H1 (cell line): ENCODE measurements around the gene F7. TPM values are rescaled to one million over a fixed set of nuclear protein-coding genes. Genes with fewer than 3 reads are reported as not detected.
A peak's percentile ranks its signal among the peaks of the same experiment; 100 is the strongest.

Experiments used
- CTCF ChIA-PET: fragments of 300-600 bp; sonication (Branson Sonifier 250); formaldehyde crosslinking; loops from one replicate; lab custom pipeline; 2021; ENCODE audit not compliant: partially characterized antibody; lab: Charles Lee
- POLR2A ChIA-PET: fragments of 300-600 bp; sonication (Branson Sonifier 250); formaldehyde crosslinking; loops from one replicate; lab custom pipeline; 2021; ENCODE audit warnings: inconsistent platforms; ENCODE audit not compliant: partially characterized antibody; lab: Charles Lee
- DNase-seq, 2 experiments: peaks; one replicate each; pipeline versions ENCODE4 v3.0.0 to v3.0.0-alpha.2; 2010 to 2022; ENCODE audit warnings: low spot score in 2 of 2, low read depth in 1 of 2, mixed read lengths in 1 of 2
- FAIRE-seq: peaks from 2 replicates; lab custom pipeline; 2011; peaks lifted over from hg19 to GRCh38; lab: Jason Lieb, UNC
- H2AFZ ChIP-seq: 2 replicates; pipeline ENCODE4 v1.8.1; 2012; ENCODE audit warnings: low read length, inconsistent platforms
- H2AK5ac ChIP-seq: 2 replicates; pipeline ENCODE4 v1.6.1; 2013; ENCODE audit warnings: low read depth, low read length
- H2BK120ac ChIP-seq: replicated peaks from 2 replicates; pipeline ENCODE3; 2013; ENCODE audit warnings: low read depth, low read length, inconsistent platforms
- H2BK12ac ChIP-seq: 2 replicates; pipeline ENCODE4 v1.6.1; 2013; ENCODE audit warnings: low read depth, low read length
- H2BK15ac ChIP-seq: 2 replicates; pipeline ENCODE4 v1.6.1; 2013; ENCODE audit warnings: low read length
- H2BK20ac ChIP-seq: 2 replicates; pipeline ENCODE4 v1.6.1; 2013; ENCODE audit warnings: low read length
- H2BK5ac ChIP-seq: 2 replicates; pipeline ENCODE4 v1.6.1; 2013; ENCODE audit warnings: low read depth, low read length
- H3K14ac ChIP-seq: 2 replicates; pipeline ENCODE4 v1.6.1; 2013; ENCODE audit warnings: inconsistent platforms; ENCODE audit not compliant: insufficient read length
- H3K18ac ChIP-seq: 2 replicates; pipeline ENCODE4 v1.6.1; 2013; ENCODE audit warnings: low read length; ENCODE audit errors: extremely low read depth
- H3K23ac ChIP-seq: 2 replicates; pipeline ENCODE4 v1.6.1; 2013; ENCODE audit warnings: inconsistent platforms; ENCODE audit not compliant: insufficient read length
- H3K23me2 ChIP-seq: 2 replicates; pipeline ENCODE4 v1.6.1; 2013; ENCODE audit warnings: low read depth, low read length
- H3K27ac ChIP-seq: 2 replicates; pipeline ENCODE4 v1.6.1; 2011; ENCODE audit warnings: low read depth, low read length, inconsistent platforms
- H3K27me3 ChIP-seq, 4 experiments: replicated peaks in 1 of 4; 1 replicate in 1 of 4; 2 replicates in 3 of 4; pipeline versions ENCODE4 v1.6.1 to v1.8.1; 2011 to 2013; ENCODE audit warnings: low read length in 3 of 4, mild to moderate bottlenecking in 3 of 4, inconsistent platforms in 2 of 4, mixed read lengths in 2 of 4, moderate library complexity in 1 of 4; ENCODE audit not compliant: control insufficient read depth in 3 of 4, insufficient read depth in 3 of 4; ENCODE audit errors: extremely low read depth in 1 of 4
- H3K36me3 ChIP-seq, 4 experiments: 2 replicates each; pipeline versions ENCODE4 v1.6.1 to v1.8.1; 2011 to 2013; ENCODE audit warnings: mild to moderate bottlenecking in 4 of 4, low read length in 3 of 4, moderate library complexity in 2 of 4, control low read depth in 1 of 4, inconsistent platforms in 1 of 4; ENCODE audit not compliant: insufficient read depth in 4 of 4, control insufficient read depth in 2 of 4
- H3K4ac ChIP-seq: replicated peaks from 2 replicates; pipeline ENCODE3; 2013; ENCODE audit warnings: low read length, low read depth, mixed read lengths, inconsistent platforms; ENCODE audit not compliant: insufficient read length
- H3K4me1 ChIP-seq, 4 experiments: replicated peaks in 1 of 4; 1 replicate in 1 of 4; 2 replicates in 3 of 4; pipeline versions ENCODE4 v1.6.1 to v1.8.1; 2011 to 2013; ENCODE audit warnings: low read length in 3 of 4, inconsistent platforms in 2 of 4, mixed read lengths in 1 of 4; ENCODE audit not compliant: insufficient read depth in 4 of 4, control insufficient read depth in 3 of 4
- H3K4me2 ChIP-seq, 2 experiments: 2 replicates each; pipeline versions ENCODE4 v1.6.1 to v1.8.1; 2011 to 2013; ENCODE audit warnings: low read depth in 2 of 2, low read length in 2 of 2, control low read depth in 1 of 2, inconsistent platforms in 1 of 2, mild to moderate bottlenecking in 1 of 2; ENCODE audit not compliant: insufficient read depth in 1 of 2
- H3K4me3 ChIP-seq, 4 experiments: fragments of 200-600, 300-600 bp in 1 of 4; sonication (generic), shearing (Covaris generic), sonication (Bioruptor Twin) in 1 of 4; 2 replicates each; pipeline versions ENCODE4 v1.5.1 to v1.8.1; 2011 to 2016; ENCODE audit warnings: low read length in 4 of 4, low read depth in 3 of 4, control low read depth in 2 of 4, inconsistent platforms in 2 of 4, mild to moderate bottlenecking in 2 of 4, mixed read lengths in 1 of 4, moderate library complexity in 1 of 4; ENCODE audit not compliant: insufficient read depth in 2 of 4; ENCODE audit errors: extremely low read depth in 1 of 4
- H3K56ac ChIP-seq: replicated peaks from 2 replicates; pipeline ENCODE3; 2013; ENCODE audit warnings: low read depth, mild to moderate bottlenecking, mixed read lengths, low read length, inconsistent platforms; ENCODE audit not compliant: insufficient read length
- H3K79me1 ChIP-seq: 2 replicates; pipeline ENCODE4 v1.6.1; 2013; ENCODE audit warnings: low read depth, low read length, control low read depth
- H3K79me2 ChIP-seq, 2 experiments: 2 replicates each; pipeline versions ENCODE4 v1.6.1 to v1.8.1; 2012 to 2013; ENCODE audit warnings: low read length in 2 of 2, mild to moderate bottlenecking in 2 of 2, inconsistent platforms in 1 of 2; ENCODE audit not compliant: insufficient read depth in 2 of 2, control insufficient read depth in 1 of 2
- H3K9ac ChIP-seq, 4 experiments: replicated peaks in 1 of 4; 1 replicate in 1 of 4; 2 replicates in 3 of 4; pipeline versions ENCODE4 v1.6.1 to v1.8.1; 2011 to 2013; ENCODE audit warnings: low read depth in 3 of 4, low read length in 3 of 4, control low read depth in 2 of 4, mild to moderate bottlenecking in 2 of 4, moderate library complexity in 2 of 4, inconsistent platforms in 1 of 4; ENCODE audit errors: extremely low read depth in 1 of 4
- H3K9me3 ChIP-seq, 2 experiments: 2 replicates each; pipeline versions ENCODE4 v1.6.1 to v1.8.1; 2012 to 2013; ENCODE audit warnings: mild to moderate bottlenecking in 2 of 2, moderate library complexity in 2 of 2, control low read depth in 1 of 2, inconsistent platforms in 1 of 2, low read depth in 1 of 2, low read length in 1 of 2, mixed read lengths in 1 of 2; ENCODE audit not compliant: insufficient read depth in 2 of 2
- H4K20me1 ChIP-seq, 2 experiments: replicated peaks in 1 of 2; 2 replicates each; pipeline versions ENCODE3 to v1.8.1; 2011 to 2013; ENCODE audit warnings: inconsistent platforms in 2 of 2, low read length in 2 of 2, mild to moderate bottlenecking in 1 of 2; ENCODE audit not compliant: insufficient read depth in 2 of 2, control insufficient read depth in 1 of 2
- H4K5ac ChIP-seq: 2 replicates; pipeline ENCODE4 v1.6.1; 2013; ENCODE audit warnings: low read length, low read depth, mixed read lengths, inconsistent platforms; ENCODE audit not compliant: insufficient read length
- H4K8ac ChIP-seq: 2 replicates; pipeline ENCODE4 v1.8.0; 2013; ENCODE audit warnings: mild to moderate bottlenecking, moderate library complexity, low read length, inconsistent platforms; ENCODE audit not compliant: insufficient read depth; ENCODE audit errors: extremely low read depth
- H4K91ac ChIP-seq: replicated peaks from 2 replicates; pipeline ENCODE3; 2013; ENCODE audit warnings: low read length, mixed read lengths, inconsistent platforms; ENCODE audit not compliant: insufficient read length
- CREB1 ChIP-seq: IDR thresholded peaks from 2 replicates; pipeline ENCODE4 v1.6.1; 2012; ENCODE audit warnings: inconsistent platforms
- CTBP2 ChIP-seq: IDR thresholded peaks from 2 replicates; pipeline ENCODE4 v1.7.0; 2011; ENCODE audit warnings: borderline replicate concordance, mild to moderate bottlenecking, moderate library complexity, mixed read lengths, low read length; ENCODE audit not compliant: insufficient read depth, insufficient read length
- FOSL1 ChIP-seq: IDR thresholded peaks from 2 replicates; pipeline ENCODE4 v1.6.1; 2011; ENCODE audit warnings: mild to moderate bottlenecking, low read depth, low read length, moderate library complexity; ENCODE audit not compliant: insufficient read depth
- JUND ChIP-seq: IDR thresholded peaks from 2 replicates; pipeline ENCODE4 v1.6.1; 2011; ENCODE audit warnings: mild to moderate bottlenecking, improper control_type of control experiment, low read length
- SIN3A ChIP-seq, 2 experiments: IDR thresholded peaks in 1 of 2; conservative IDR thresholded peaks in 1 of 2; 2 replicates each; pipeline ENCODE4 v1.6.1; 2011 to 2012; ENCODE audit warnings: low read length in 2 of 2, improper control_type of control experiment in 1 of 2, low read depth in 1 of 2, mild to moderate bottlenecking in 1 of 2
- TAF1 ChIP-seq: IDR thresholded peaks from 2 replicates; pipeline ENCODE4 v1.6.1; 2011; ENCODE audit warnings: mild to moderate bottlenecking, low read depth, low read length
- WGBS, 2 experiments: shearing (Covaris generic) in 1 of 2; methylation state at CpG; one replicate each; pipeline versions ENCODE4 v1.1.6 to v1.1.7; 2013 to 2015; ENCODE audit warnings: low lambda C conversion rate in 2 of 2, mixed read lengths in 2 of 2, inconsistent platforms in 1 of 2, low coverage in 1 of 2, missing lambda C conversion rate in 1 of 2; ENCODE audit not compliant: insufficient replicate concordance in 2 of 2, insufficient coverage in 1 of 2, insufficient read length in 1 of 2; ENCODE audit errors: extremely low coverage in 1 of 2, missing lambda C conversion rate in 1 of 2; 5-methylcytosine and 5-hydroxymethylcytosine counted together
- polyA plus RNA-seq, 7 experiments: library from polyadenylated mRNA; depleted of rRNA in 3 of 7; stranded (reverse) in 5 of 7; unstranded in 2 of 7; fragments of >200 nt in 5 of 7; fragments of 200-250 nt in 2 of 7; gene quantifications; 1 replicate in 5 of 7; 2 replicates in 1 of 7; 4 replicates in 1 of 7; pipeline versions ENCODE4 v1.2.1 to v1.2.3, GENCODE V29; 2011 to 2013; ENCODE audit warnings: missing spikeins in 2 of 7, mixed read lengths in 2 of 7
- total RNA-seq: library from RNA; stranded (reverse); fragmentation: NEBNext Ultra II Directional; extraction: Animal tissue kit (Norgen Biotek cat#: 25700); gene quantifications from 2 replicates; pipeline ENCODE4 v1.2.1, GENCODE V29; 2021

Gene F7
- total and polyA plus RNA-seq, 2 of the 8 experiments (the other 6 are each of a cell fraction or from before 2014, with no cell fraction given) = 0.43 to 0.98 TPM

GRCh38 chr13:113077566-113077952 is 28.0 kb upstream of the F7 start:
- Histone ChIP-seq H2AK5ac (no peak overlapping the region), H2BK12ac (no peak overlapping the region), H3K9me3 (no peaks in the 10 kb centered on the region), H3K4me3 (no peak overlapping the region), H3K9ac (no peak overlapping the region), H3K27ac (no peak overlapping the region), H3K27me3 (no peaks in the 10 kb centered on the region), H4K5ac (no peak overlapping the region), H3K36me3 (peaks cover 0 to 3% (median 0%) of the 10 kb centered on the region in 4 experiments; a peak in 6 of 8 replicates), H3K56ac (no peak overlapping the region), H4K8ac (no peak overlapping the region), H3K23ac (no peak overlapping the region), H2BK120ac (no peak overlapping the region), H2AFZ (no peak overlapping the region), H3K14ac (no peak overlapping the region), H3K23me2 (no peaks in the 10 kb centered on the region), H3K79me1 (no peaks in the 10 kb centered on the region), H3K4me2 (no peak overlapping the region), H3K4ac (no peak overlapping the region), H2BK5ac (0 out of 2 replicates have a peak overlapping the region, but pooled peaks have one; percentile 49), H2BK20ac (no peak overlapping the region), H3K4me1 (no peaks in the 10 kb centered on the region), H4K20me1 (no peaks in the 10 kb centered on the region), H2BK15ac (no peak overlapping the region), H3K18ac (no peak overlapping the region), H3K79me2 (no peaks in the 10 kb centered on the region), H4K91ac (no peak overlapping the region)
- DNase-seq (no peak), FAIRE-seq (no peak)
- ChIA-PET POLR2A (no interaction called here), CTCF (interaction anchor here (1.2 to 2.8 kb wide), 3 partner anchors 9 to 41 kb away, joined by 3 to 16 read pairs (median 3); no protein-coding TSS in a partner anchor)
- 85% methylated on average over 20 of the region's 20 CpGs; no CpG with 5 or more reads in 1 of the 2 experiments for WGBS, 2 experiments
- TF ChIP-seq CREB1 (no peak), FOSL1 (no peak), SIN3A (conservative IDR thresholded peaks at IDR 0.05 in 1 of 2, IDR thresholded peaks at IDR 0.05 in 1 of 2; ENCODE audit: low read depth in 1 of 2, low read length in 2 of 2) (no peak), TAF1 (no peak), CTBP2 (no peak), JUND (no peak)
